Stimulated activated naive CD8-positive, alpha-beta T cell treated with anti-CD3 and anti-CD28 coated beads, Interleukin-15, Interleukin-2, amounts not matched to agents 100 ng/mL and 50 ng/mL, for 24 hours (primary cell): Measurements from ENCODE around the gene TFEB.
A peak's percentile ranks its signal among the peaks of the same experiment; 100 is the strongest.

Source experiments
- H3K27ac Mint-ChIP-seq: one replicate; pipeline ENCODE4 v1.8.0; 2021; ENCODE audit warnings: mild to moderate bottlenecking, mixed read lengths
- H3K27me3 Mint-ChIP-seq: one replicate; pipeline ENCODE4 v1.8.0; 2021; ENCODE audit warnings: mixed read lengths
- H3K36me3 Mint-ChIP-seq: one replicate; pipeline ENCODE4 v1.8.0; 2021; ENCODE audit warnings: low read depth, mixed read lengths
- H3K4me1 Mint-ChIP-seq: one replicate; pipeline ENCODE4 v1.8.0; 2021; ENCODE audit warnings: low read depth, mixed read lengths
- H3K4me3 Mint-ChIP-seq: one replicate; pipeline ENCODE4 v1.8.0; 2021; ENCODE audit warnings: mild to moderate bottlenecking, mixed read lengths
- H3K9me3 Mint-ChIP-seq: one replicate; pipeline ENCODE4 v1.8.0; 2021; ENCODE audit warnings: mixed read lengths

TFEB gene

DNA sequence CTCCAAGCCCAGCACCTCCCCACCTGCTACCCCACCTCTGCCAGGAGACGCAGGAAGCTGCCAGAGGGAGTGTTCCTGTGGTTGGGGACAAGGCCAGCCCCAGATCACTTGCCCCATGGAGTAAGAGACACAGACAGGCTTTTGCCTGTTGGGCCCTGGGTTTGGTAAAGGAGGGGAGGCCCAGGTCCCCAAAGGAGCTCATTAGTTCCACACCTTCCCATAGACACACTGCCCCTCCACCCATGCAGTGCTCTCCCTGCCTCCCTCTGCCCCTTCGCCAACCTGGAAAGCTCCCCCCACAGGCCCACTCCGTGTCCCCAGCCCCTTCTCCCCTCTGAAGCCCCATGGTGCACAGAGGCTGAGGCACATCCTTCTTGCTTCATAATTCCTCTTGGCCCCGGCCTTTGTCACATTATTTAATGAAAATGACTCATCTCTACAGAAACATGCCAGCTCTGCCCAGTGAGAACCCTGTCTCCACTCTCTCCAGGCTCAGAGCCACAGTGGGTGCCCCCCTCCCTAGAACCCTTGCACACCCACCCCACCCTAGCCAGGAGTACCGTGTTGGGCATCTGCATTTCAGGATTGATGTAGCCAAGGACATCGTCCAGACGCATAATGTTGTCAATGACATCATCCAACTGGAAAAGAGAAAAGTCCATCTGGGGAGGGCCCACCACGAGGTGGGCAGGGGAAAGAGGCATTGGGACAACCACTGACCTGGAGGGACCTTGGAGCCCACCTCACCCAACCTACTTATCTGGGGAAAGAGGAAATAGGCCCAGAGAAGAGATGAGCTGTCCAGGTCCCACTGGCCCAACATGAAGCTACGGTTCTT, 46.0 kb downstream of the TFEB start:
- Mint-ChIP-seq H3K9me3 (no peaks in the 10 kb centered on the region), H3K36me3 (no peaks in the 10 kb centered on the region), H3K27me3 (no peaks in the 10 kb centered on the region), H3K4me1 (no peaks in the 10 kb centered on the region), H3K4me3 (no peak overlapping the region), H3K27ac (no peak overlapping the region)

DNA sequence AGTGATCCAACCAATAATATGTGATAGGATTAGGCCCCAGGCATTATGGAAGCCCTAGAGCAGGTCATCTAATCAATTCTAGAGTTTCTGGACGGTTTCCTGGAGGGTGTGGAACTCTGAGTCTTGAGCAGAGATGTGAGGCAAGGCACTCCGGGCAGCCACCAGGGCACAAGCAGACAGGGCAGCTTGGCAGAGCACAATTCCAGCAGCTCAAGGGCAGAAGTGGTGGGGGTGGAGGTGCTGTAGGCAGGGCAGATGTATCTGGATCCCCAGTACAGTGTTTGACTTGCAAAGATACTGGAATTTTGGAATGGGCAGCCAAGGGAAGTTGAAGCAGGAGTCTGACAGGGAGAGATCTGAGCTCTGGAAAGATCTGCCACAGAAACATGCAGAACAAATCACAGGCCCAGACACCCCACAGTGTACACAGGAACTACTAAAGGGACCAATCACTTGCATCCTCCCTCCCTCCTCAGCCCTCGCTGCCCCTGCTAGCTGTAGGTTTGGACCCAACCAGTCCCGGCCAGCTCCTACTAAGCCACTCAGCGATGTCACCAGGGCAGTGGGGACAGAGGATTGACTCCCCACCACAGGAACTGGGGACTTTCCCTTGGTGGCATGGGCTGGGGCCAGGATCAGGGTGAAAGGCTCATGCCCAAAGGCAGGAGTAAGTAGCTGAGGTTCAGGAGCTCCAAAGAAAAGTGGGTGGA, 47.0 kb downstream of the TFEB start:
- Mint-ChIP-seq H3K4me1 (peaks cover 3% of the 10 kb centered on the region), H3K4me3 (no peak overlapping the region), H3K27ac (no peak overlapping the region), H3K36me3 (no peaks in the 10 kb centered on the region), H3K9me3 (no peaks in the 10 kb centered on the region), H3K27me3 (no peaks in the 10 kb centered on the region)

DNA sequence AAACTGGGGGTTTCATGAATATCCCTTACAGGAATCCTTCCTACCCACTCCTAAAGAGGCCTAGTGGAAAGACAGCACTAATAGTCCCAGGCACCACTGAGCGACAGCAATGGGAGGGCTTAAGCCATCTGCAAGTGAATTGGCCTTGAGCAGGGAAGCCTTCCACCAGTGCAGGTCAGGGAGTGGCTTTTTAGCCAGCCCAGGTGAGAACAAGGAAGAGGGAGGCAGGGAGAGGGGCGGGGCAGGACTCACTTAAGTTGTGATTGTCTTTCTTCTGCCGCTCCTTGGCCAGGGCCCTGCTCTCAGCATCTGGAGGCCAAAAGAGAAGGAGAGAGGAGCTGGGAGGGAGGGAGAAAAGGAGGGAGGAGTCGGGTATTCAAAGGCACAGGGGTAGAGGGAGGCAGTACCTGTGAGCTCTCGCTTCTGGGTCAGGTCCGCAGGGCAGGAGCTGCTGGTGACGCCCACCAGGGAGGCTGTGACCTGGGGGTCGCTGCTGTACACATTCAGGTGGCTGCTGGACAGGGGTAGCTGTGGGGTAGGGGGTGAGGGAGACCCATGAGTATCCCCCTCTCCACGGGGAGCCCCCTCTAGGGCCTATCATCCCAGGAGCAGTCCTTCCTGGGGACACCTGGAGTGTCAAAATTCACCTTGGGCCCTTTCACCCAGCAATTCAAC, 47.8 kb downstream of the TFEB start:
- no peaks in the 10 kb centered on the region for H3K9me3 Mint-ChIP-seq
- no peak overlapping the region for H3K4me3 Mint-ChIP-seq
- H3K27ac Mint-ChIP-seq, result no peak overlapping the region
- no peaks in the 10 kb centered on the region for H3K27me3 Mint-ChIP-seq
- no peaks in the 10 kb centered on the region for H3K36me3 Mint-ChIP-seq
- peaks cover 8% of the 10 kb centered on the region for H3K4me1 Mint-ChIP-seq

DNA sequence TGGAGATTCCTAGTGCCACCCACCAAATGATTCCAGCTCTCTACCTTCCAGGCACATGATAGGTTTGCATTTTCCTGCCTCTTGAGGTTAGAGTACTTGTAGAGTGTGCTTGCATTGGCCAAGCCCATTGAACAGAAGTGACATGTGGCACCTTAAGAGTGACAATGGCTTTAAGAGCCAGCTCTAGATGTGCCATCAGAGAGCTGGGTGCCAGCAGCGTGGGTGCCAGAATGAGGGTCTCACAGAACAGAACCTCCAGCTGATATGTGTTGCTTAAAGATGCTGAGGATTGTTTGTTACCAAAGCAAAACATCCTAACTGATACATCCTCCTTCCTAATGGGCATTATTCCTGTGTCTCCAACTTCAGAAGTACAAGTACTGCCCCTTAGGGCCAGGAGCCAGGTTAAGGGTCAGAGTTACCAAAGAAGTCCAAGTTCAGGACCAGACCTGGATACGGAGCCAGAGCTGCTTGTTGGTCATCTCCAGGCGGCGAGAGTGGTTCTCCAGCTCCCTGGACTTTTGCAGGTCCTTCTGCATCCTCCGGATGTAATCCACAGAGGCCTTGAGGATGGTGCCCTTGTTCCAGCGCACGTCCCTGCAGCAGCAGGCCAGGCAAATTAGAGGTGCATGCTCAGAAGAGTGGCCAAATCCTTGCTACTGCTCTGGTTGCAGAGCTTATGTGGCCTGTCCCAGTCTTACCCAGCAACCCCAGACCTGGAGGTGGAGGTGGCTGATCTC, 49.6 kb downstream of the TFEB start:
- no peak overlapping the region for H3K27ac Mint-ChIP-seq
- H3K36me3 Mint-ChIP-seq, result no peaks in the 10 kb centered on the region
- no peaks in the 10 kb centered on the region for H3K9me3 Mint-ChIP-seq

DNA sequence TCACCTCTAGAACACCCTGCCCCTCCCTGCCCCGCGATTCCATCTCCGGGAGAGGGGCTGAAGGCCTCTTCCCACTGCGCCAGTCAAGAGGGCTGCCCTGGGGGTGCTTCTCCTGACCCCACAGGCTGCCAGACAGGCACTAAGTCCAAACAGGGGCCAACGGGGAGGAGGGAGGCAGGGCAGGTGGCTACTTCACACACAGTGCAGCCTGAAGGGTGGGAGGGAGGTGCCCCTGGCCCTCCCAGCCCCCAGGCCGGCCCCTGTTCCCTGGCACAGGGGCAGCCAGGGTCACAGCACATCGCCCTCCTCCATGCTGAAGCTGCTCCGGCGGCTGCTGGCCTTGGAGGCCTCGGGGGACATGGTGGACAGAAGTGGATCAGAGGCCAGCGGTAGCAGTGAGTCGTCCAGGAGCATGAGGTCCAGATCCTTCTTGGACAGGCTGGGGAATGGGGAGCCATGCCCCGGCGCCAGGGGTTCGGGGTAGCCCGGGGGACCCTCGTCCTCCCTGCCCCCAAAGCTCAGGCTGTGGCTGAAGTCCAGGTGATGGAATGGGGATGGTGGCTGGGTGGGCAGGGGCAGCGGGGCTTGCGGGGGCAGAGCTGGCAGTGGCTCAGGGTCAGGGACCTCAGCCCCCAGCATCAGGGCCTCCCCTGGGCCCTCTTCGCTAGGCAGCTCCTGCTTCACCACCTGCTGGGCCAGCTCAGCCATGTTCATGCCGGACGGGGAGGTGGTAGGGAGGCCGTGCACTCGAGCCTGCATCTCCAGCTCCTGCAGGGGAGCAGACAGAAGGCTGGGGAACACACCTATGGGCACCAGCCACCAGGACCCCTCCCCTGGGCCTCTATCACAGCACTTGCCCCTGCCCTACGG, 50.9 kb downstream of the TFEB start:
- no peaks in the 10 kb centered on the region for H3K9me3 Mint-ChIP-seq
- H3K27ac Mint-ChIP-seq, result no peak overlapping the region
- H3K4me3 Mint-ChIP-seq, result no peak overlapping the region
- no peaks in the 10 kb centered on the region for H3K27me3 Mint-ChIP-seq
- H3K36me3 Mint-ChIP-seq, result no peaks in the 10 kb centered on the region
- peaks cover 12% of the 10 kb centered on the region for H3K4me1 Mint-ChIP-seq

More for the DNA sequence above, 49.6 kb downstream of the TFEB start:
- H3K4me1 Mint-ChIP-seq, result peaks cover 12% of the 10 kb centered on the region
- H3K27me3 Mint-ChIP-seq, result no peaks in the 10 kb centered on the region
- H3K4me3 Mint-ChIP-seq, result no peak overlapping the region

DNA sequence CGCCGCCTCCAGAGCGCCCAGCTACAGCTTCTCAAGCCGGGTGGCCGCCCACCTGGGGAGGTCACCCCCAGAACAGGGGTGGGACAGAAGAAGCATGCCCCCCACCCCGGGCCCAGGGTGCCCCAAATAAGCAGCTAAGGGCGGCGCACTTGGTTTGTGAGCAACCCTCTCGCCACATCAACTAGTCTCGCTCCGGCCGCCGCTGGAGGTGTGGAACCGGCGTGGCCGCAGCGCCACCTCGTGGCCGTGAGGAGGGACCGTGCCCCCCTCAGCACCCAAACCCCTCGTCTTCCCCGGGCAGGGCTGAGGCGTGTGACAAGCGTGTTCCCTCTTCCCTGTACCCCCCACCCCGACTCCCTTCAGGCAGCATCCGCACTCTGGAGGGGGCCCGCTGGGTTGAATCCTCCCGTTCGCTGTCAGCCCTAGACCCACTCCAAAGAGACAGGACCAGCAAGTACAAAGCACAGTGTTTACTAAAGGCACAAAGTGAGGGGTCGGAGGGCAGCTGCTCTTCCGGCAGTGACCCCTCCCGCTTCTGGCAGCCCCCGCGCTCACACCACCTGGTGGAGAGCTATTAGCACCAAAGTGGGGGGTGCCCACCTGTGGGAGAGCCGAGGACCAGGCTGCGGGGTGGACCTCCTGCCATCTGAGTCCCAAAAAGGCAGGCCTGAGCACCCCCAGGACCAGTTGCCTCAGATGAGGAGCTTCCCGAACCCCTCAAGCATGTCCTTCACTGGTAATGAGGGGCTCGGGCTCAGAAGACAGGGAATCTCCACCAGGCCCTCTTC, 51.7 kb downstream of the TFEB start:
- no peaks in the 10 kb centered on the region for H3K27me3 Mint-ChIP-seq
- H3K36me3 Mint-ChIP-seq, result no peaks in the 10 kb centered on the region
- peaks cover 12% of the 10 kb centered on the region for H3K4me1 Mint-ChIP-seq
- H3K9me3 Mint-ChIP-seq, result no peaks in the 10 kb centered on the region
- H3K4me3 Mint-ChIP-seq, result peak overlapping the region; percentile 75
- peak overlapping the region; percentile 26 for H3K27ac Mint-ChIP-seq

DNA sequence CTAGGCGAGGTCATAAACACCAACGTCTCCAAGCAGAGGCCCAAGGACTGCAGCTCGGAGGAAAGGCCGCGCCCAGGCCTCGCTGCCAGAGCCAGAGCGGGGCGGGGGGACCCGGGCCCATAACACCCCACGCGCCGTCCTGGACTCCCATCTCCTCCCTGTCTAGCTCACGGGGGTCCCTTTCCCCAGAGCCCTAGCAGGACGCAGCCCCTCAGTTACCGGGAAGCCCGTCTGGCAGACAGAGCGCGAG, 52.2 kb downstream of the TFEB start:
- no peaks in the 10 kb centered on the region for H3K27me3 Mint-ChIP-seq
- H3K4me1 Mint-ChIP-seq, result peaks cover 12% of the 10 kb centered on the region
- peak overlapping the region; percentile 26 for H3K27ac Mint-ChIP-seq
- H3K4me3 Mint-ChIP-seq, result peak overlapping the region; percentile 75
- H3K9me3 Mint-ChIP-seq, result no peaks in the 10 kb centered on the region
- no peaks in the 10 kb centered on the region for H3K36me3 Mint-ChIP-seq

DNA sequence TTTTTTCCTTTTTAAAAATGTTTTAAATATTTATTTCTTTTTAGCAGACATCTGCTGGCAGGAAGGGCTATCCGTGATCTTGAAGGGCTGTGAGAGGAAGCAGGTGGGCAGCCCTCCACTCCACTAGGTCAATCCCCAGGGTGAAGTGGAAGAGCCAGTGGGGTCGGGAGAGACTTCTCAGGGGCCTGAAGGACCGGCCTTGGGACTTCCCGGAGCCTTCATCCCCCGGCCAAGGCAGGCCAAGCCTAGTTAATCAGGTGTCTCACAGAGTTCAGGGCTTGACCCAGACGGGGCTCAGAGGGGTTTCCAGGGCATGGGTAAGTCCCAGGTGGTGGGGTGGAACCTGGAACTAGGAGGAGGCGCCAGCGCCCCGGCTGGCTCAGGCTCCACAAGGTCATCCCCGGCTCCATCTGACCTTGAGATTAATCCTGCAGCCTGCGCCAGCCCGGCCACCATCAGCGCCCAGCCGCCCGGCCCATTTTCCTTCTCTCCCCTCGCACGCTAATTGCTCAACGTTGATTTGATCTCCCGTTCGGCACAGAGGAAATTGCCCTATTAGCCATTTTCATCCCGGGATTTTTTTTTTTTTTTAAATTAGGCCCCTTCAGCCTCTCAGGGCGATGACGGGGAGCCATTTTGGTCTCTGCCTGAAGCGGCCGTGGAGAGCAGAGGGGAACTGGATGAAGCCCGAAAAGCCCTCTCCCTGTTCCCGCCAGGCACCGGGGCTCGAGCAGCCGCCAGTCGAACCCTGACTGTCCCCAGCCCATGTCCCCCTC, 52.7 kb downstream of the TFEB start:
- Mint-ChIP-seq H3K27me3 (no peaks in the 10 kb centered on the region), H3K4me3 (peak overlapping the region; percentile 75), H3K4me1 (peaks cover 12% of the 10 kb centered on the region), H3K27ac (peak overlapping the region; percentile 26), H3K36me3 (no peaks in the 10 kb centered on the region), H3K9me3 (no peaks in the 10 kb centered on the region)

DNA sequence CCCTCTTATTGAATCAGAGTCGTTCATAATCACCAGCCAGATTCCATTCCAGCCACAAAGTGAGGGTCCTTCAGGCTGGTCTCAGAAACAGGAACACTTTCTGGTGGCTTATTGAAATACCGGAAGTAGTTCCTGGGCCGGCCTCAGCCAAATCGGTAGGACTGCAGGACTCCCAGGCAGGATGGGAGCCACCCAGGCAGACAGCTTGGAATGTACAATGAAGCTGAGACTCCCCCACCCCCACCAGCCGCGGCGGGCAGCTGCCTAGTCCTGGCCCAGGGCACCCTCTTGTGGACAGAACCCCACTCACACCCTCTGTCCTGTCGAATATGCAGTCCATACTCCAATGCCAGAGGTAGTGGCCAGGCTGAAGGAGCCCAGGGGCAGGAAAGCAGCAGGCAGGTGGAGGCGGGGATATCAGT, 53.3 kb downstream of the TFEB start:
- H3K4me3 Mint-ChIP-seq, result no peak overlapping the region
- H3K27ac Mint-ChIP-seq, result no peak overlapping the region

DNA sequence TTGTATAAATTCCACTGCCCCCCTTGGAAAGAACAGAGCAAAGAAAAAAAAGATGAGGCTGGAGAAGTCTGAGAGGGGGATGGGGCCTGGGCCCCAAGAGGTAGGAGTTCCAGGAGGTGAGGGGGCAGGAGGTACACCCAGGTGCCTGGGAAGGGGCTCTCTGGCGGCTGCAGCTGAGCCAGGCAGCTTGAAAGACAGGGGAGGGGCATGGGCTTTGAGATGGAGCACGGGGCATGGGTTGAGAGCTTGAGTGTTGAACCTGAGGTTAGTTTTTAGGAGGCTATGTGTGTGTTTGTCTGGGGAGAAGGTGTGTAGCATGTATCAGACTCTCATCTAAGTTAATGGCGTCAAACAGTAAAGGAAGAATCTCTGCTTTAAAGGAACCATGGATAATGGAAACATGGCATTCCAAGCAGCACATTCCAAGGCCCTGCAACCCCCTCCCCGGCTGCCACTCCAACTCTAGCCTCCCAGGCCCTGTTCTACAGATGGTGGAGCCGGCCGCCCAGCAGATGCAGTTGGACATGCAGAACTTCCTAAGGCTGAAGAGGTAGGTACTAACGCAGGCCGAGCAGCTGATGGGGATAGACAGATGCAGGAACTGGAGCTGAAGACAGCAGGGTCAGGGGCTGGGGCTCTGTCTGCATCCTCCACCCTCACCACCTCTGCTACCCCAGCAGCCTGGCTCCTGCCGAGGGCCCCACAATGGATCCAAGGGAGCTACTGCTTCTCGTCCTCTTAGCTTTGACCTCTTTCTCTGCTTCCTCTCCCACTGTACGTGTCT, 55.0 kb downstream of the TFEB start:
- Mint-ChIP-seq H3K27ac (no peak overlapping the region), H3K4me3 (no peak overlapping the region), H3K36me3 (no peaks in the 10 kb centered on the region), H3K9me3 (no peaks in the 10 kb centered on the region), H3K27me3 (no peaks in the 10 kb centered on the region), H3K4me1 (peaks cover 12% of the 10 kb centered on the region)

More for the DNA sequence above, 53.3 kb downstream of the TFEB start:
- no peaks in the 10 kb centered on the region for H3K27me3 Mint-ChIP-seq
- H3K36me3 Mint-ChIP-seq, result no peaks in the 10 kb centered on the region
- no peaks in the 10 kb centered on the region for H3K9me3 Mint-ChIP-seq
- H3K4me1 Mint-ChIP-seq, result peaks cover 12% of the 10 kb centered on the region

DNA sequence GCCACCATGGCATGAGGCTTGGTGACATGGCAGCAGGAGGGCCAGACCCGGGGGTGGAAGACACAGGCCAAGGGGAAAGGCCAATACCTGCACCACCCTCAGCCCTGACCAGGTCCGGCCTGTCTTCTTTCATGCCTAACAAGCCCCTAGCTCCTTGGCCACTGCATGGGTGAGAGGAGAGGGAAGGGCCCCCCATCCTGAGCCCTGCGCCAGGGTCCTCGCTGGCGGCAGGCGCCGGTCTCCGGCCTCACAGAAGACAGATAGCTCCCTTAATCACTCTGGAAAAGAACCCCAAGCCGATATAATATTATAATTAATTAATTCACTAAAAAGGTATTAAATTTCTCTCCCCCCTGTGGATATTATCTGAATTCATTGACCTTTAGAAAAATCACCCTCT, 55.7 kb downstream of the TFEB start:
- Mint-ChIP-seq H3K4me1 (peaks cover 12% of the 10 kb centered on the region), H3K9me3 (no peaks in the 10 kb centered on the region), H3K36me3 (no peaks in the 10 kb centered on the region), H3K4me3 (no peak overlapping the region), H3K27ac (no peak overlapping the region), H3K27me3 (no peaks in the 10 kb centered on the region)

DNA sequence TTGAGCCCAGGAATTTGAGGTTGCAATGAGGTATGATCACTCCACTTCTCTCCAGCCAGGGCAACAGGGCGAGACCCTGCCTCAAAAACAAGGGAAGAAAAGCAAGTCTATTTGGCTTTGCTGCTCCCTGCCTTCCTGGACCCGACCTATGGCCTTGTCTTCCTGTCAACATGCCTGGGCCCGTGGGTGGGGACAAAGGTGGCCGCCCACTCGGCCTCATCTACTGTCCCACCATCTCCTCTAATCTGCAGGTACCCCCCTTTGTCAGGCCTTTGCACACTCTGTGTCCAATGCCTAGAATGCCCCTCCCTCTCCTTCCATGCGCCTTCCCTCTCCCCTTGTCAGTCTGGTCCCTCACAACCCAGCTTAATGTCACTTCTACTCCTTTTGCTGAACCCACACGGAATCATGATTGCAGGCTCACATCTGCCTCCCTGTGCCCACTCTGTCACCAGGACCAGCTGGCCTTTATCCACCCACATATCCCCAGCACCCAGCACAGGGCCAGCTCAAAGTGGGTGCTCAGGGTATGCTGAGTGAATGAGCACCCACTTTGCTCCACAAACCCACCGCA, 56.8 kb downstream of the TFEB start:
- H3K27ac Mint-ChIP-seq, result no peak overlapping the region

More for the DNA sequence above, 56.8 kb downstream of the TFEB start:
- H3K9me3 Mint-ChIP-seq, result no peaks in the 10 kb centered on the region
- peaks cover 9% of the 10 kb centered on the region for H3K4me1 Mint-ChIP-seq
- H3K4me3 Mint-ChIP-seq, result no peak overlapping the region
- no peaks in the 10 kb centered on the region for H3K36me3 Mint-ChIP-seq
- no peaks in the 10 kb centered on the region for H3K27me3 Mint-ChIP-seq
